GM21737 (cell line): Measurements from ENCODE around the gene ACAN.

Experiments used
- ATAC-seq: cut with Tn5 transposase; IDR thresholded peaks from one replicate; pipeline ENCODE4 v1.9.1; 2021; ENCODE audit warnings: mild to moderate bottlenecking, moderate library complexity; ENCODE audit not compliant: unreplicated experiment

ACAN gene

GRCh38 chr15:88803241-88803919, at the start of gene ACAN:
TSS of gene ACAN (plus strand) at chr15:88803436. CDS start at chr15:88836207, 32,771 bp downstream.
- no peak for ATAC-seq

- no peak for ATAC-seq
Observed at GRCh38 chr15:88756521-88756920, 46.7 kb upstream of the ACAN start.

- ATAC-seq, result no peak
Observed at GRCh38 chr15:88756921-88757320, 46.3 kb upstream of the ACAN start.

GRCh38 chr15:88759872-88760271, 43.4 kb upstream of the ACAN start:
- ATAC-seq, result no peak

GRCh38 chr15:88764448-88764847, 38.8 kb upstream of the ACAN start:
- no peak for ATAC-seq

GRCh38 chr15:88765212-88765611, 38.0 kb upstream of the ACAN start:
- no peak for ATAC-seq

GRCh38 chr15:88769161-88769971, 33.9 kb upstream of the ACAN start:
- ATAC-seq, result no peak

GRCh38 chr15:88775776-88776175, 27.5 kb upstream of the ACAN start:
- no peak for ATAC-seq

GRCh38 chr15:88776646-88777045, 26.6 kb upstream of the ACAN start:
- no peak for ATAC-seq

- no peak for ATAC-seq
Observed at GRCh38 chr15:88779944-88780343, 23.3 kb upstream of the ACAN start.

GRCh38 chr15:88782465-88782864, 20.8 kb upstream of the ACAN start:
- ATAC-seq, result no peak

- ATAC-seq, result no peak
Observed at GRCh38 chr15:88785217-88785616, 18.0 kb upstream of the ACAN start.

- no peak for ATAC-seq
Observed at GRCh38 chr15:88788036-88788435, 15.2 kb upstream of the ACAN start.

- ATAC-seq, result no peak
Observed at GRCh38 chr15:88788816-88789215, 14.4 kb upstream of the ACAN start.

- ATAC-seq, result no peak
Observed at GRCh38 chr15:88790486-88790885, 12.8 kb upstream of the ACAN start.

GRCh38 chr15:88791637-88792036, 11.6 kb upstream of the ACAN start:
- ATAC-seq, result no peak

GRCh38 chr15:88792342-88793282, 10.6 kb upstream of the ACAN start:
- no peak for ATAC-seq

GRCh38 chr15:88794001-88794400, 9.2 kb upstream of the ACAN start:
- no peak for ATAC-seq

GRCh38 chr15:88797663-88798339, 5.4 kb upstream of the ACAN start:
- ATAC-seq, result no peak

- no peak for ATAC-seq
Observed at GRCh38 chr15:88799341-88799740, 3.9 kb upstream of the ACAN start.

GRCh38 chr15:88800026-88800425, 3.2 kb upstream of the ACAN start:
- no peak for ATAC-seq
